ENCODE measurements around the gene LECT2. TPM values are rescaled to one million over a fixed set of nuclear protein-coding genes. Genes with fewer than 3 reads are reported as not detected.

LECT2 gene
- total RNA-seq, 1 donor from 2014 or later = not detected

DNA sequence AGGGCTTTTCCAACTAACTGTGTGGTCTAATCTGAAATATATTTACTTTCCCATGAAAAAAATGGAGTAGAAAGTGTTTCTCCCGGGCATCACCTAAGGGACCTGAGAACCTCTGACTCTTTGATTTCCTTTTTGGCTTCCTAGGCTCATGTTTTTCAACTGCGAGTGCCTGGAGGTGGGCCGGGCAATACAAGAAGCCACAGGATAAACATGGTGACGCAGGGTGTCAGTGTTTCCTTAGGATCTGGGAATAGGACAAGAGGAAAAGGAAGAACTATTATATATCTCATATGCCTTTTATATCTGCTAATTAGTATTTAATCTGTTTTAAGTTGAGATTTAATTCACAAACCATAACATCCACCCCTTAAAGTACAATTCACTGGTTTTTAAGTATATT, 11.4 kb upstream of the LECT2 start:
- TF ChIP-seq, protein P1, sequence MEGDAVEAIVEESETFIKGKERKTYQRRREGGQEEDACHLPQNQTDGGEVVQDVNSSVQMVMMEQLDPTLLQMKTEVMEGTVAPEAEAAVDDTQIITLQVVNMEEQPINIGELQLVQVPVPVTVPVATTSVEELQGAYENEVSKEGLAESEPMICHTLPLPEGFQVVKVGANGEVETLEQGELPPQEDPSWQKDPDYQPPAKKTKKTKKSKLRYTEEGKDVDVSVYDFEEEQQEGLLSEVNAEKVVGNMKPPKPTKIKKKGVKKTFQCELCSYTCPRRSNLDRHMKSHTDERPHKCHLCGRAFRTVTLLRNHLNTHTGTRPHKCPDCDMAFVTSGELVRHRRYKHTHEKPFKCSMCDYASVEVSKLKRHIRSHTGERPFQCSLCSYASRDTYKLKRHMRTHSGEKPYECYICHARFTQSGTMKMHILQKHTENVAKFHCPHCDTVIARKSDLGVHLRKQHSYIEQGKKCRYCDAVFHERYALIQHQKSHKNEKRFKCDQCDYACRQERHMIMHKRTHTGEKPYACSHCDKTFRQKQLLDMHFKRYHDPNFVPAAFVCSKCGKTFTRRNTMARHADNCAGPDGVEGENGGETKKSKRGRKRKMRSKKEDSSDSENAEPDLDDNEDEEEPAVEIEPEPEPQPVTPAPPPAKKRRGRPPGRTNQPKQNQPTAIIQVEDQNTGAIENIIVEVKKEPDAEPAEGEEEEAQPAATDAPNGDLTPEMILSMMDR (IDR thresholded peaks at IDR 0.05) = no peak
- Mint-ChIP-seq H3K4me1 (ENCODE audit: low read depth) (peaks cover 6% of the 10 kb centered on the region), H3K27ac (ENCODE audit: unreplicated experiment) (no peak overlapping the region), H3K4me3 (ENCODE audit: unreplicated experiment) (no peak overlapping the region), H3K27me3 (ENCODE audit: low read depth) (no peaks in the 10 kb centered on the region), H3K36me3 (ENCODE audit: low read depth) (peaks cover 3% of the 10 kb centered on the region), H3K9me3 (ENCODE audit: low read depth) (peaks cover 9% of the 10 kb centered on the region)
- no peak for DNase-seq (ENCODE audit: low spot score)

DNA sequence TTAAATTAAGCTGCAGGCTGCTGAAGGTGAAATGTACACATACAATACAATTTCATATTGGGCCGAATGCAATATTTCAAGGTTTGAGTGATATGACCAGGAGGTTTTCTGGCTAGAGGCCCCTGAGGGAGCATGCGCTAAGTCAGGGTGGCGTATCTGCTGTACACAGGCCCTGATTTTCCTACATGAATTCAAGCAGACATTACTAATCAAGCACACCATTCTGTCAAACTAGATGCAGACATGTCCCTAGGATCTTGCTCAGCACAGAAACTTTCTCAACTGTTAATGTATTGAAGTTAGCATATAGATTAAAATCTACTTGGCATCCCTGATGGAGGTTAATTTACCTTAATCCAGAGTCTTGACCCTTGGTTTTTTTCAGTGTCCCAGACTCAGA, 10.7 kb upstream of the LECT2 start:
- Mint-ChIP-seq H3K27ac (ENCODE audit: unreplicated experiment) (no peak overlapping the region), H3K27me3 (ENCODE audit: low read depth) (no peaks in the 10 kb centered on the region), H3K4me3 (ENCODE audit: unreplicated experiment) (no peak overlapping the region), H3K9me3 (ENCODE audit: low read depth) (peaks cover 4% of the 10 kb centered on the region), H3K4me1 (ENCODE audit: low read depth) (peaks cover 6% of the 10 kb centered on the region), H3K36me3 (ENCODE audit: low read depth) (peaks cover 1% of the 10 kb centered on the region)
- no peak for DNase-seq (ENCODE audit: low spot score)
- TF ChIP-seq, protein P1 (IDR thresholded peaks at IDR 0.05) = no peak

DNA sequence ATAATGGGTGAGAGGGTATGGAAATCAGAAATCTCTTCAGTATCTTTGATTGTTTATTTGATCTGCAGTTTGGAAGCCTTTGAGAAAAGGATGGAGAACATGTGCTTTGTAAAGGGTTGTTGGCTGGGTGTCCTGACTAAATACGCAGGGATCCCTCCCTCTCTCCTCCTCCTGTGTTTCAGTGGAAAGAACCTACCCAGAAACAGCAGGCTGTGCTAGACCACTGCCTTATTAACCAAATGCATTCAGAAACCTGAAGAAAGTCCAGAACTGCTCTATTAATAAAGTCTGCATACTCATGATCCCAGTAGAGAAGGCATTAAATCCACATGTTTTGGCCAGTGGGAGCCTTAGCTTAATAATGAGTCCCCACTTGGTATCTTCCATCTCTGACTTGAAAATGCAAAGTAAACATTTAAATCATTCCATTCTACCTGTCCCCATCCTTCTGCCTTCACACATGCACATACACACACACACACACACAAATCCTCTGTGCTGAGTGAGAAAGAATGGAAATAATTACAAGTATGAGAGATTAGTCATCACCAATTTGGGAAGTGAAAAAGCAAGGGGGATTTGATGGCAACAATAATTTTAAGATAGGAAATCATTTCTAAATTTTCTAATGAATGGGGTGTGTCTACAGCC, 10.0 kb upstream of the LECT2 start:
- H3K36me3 Mint-ChIP-seq (ENCODE audit: low read depth) = no peaks in the 10 kb centered on the region
- no peak for DNase-seq (ENCODE audit: low spot score)
- H3K4me3 Mint-ChIP-seq (ENCODE audit: unreplicated experiment) = no peak overlapping the region
- no peak overlapping the region for H3K27ac Mint-ChIP-seq (ENCODE audit: unreplicated experiment)
- TF ChIP-seq, protein P1 (IDR thresholded peaks at IDR 0.05) = peak; percentile 31
- H3K4me1 Mint-ChIP-seq (ENCODE audit: low read depth) = peaks cover 6% of the 10 kb centered on the region
- H3K27me3 Mint-ChIP-seq (ENCODE audit: low read depth) = no peaks in the 10 kb centered on the region
- H3K9me3 Mint-ChIP-seq (ENCODE audit: low read depth) = no peaks in the 10 kb centered on the region

DNA sequence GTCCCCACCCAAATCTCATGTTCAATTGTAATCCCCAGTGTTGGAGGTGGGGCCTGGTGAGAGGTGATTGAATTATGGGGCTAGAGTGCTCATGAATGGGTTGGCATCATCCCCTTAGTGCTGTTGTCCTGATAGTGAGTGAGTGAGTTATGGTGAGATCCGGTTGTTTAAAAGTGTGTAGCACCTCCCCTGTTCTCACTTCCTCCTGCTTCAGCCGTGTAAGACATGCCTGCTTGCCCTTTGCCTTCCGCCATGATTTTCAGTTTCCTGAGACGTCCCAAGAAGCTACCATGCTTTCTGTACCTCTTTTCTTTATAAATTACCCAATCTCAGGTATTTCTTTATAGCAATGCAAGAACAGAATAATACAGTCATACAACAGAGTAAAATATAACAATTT, 742 bp upstream of the LECT2 start:
- no peak overlapping the region for H3K4me3 Mint-ChIP-seq (ENCODE audit: unreplicated experiment)
- H3K27me3 Mint-ChIP-seq (ENCODE audit: low read depth) = no peaks in the 10 kb centered on the region
- no peaks in the 10 kb centered on the region for H3K36me3 Mint-ChIP-seq (ENCODE audit: low read depth)
- no peaks in the 10 kb centered on the region for H3K4me1 Mint-ChIP-seq (ENCODE audit: low read depth)
- TF ChIP-seq, protein P1 (IDR thresholded peaks at IDR 0.05) = no peak
- DNase-seq (ENCODE audit: low spot score) = no peak
- no peaks in the 10 kb centered on the region for H3K9me3 Mint-ChIP-seq (ENCODE audit: low read depth)
- no peak overlapping the region for H3K27ac Mint-ChIP-seq (ENCODE audit: unreplicated experiment)

DNA sequence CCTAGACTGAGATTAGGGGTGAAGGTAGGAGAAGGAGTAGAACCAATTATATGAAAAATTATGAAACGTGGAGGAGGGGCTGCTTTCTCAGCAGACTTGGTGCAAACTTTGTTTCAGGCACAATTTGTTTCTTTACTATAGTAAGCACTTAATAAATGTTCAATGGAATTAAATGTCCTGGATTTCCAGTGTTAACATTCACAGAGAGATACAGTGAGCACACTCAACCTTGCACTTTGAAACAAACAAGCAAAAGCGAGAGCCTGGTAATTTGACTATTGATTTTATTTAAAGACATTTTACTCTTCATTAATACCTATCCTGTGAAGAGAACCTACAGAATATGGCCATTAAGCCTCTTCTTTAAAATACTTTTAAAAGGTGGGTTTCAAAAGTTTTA, 933 bp downstream of the LECT2 start:
- Mint-ChIP-seq H3K36me3 (ENCODE audit: low read depth) (no peaks in the 10 kb centered on the region), H3K27ac (ENCODE audit: unreplicated experiment) (no peak overlapping the region), H3K4me1 (ENCODE audit: low read depth) (no peaks in the 10 kb centered on the region), H3K9me3 (ENCODE audit: low read depth) (no peaks in the 10 kb centered on the region), H3K4me3 (ENCODE audit: unreplicated experiment) (no peak overlapping the region), H3K27me3 (ENCODE audit: low read depth) (no peaks in the 10 kb centered on the region)
- TF ChIP-seq, protein P1 (IDR thresholded peaks at IDR 0.05) = no peak
- no peak for DNase-seq (ENCODE audit: low spot score)

Data from chondrocyte (in vitro differentiated cells).